ENCODE results near the gene CBY3. TPM values are rescaled to one million over a fixed set of nuclear protein-coding genes. Genes with fewer than 3 reads are reported as not detected.

Gene CBY3
- polyA plus RNA-seq, 3 donors: 0.99 to 1.8 (median 1.0) TPM

Other genes starting within 250 kb of the CBY3 start
- 10 to 100 TPM; 75.9 to 97.1 (median 80.0) TPM for gene RUFY1, start 130.5 kb downstream of the CBY3 start, polyA plus RNA-seq (ENCODE audit: insufficient read length in 3 of 3)
- 1,000 to 10,000 TPM in 2 of 3 donors, 100 to 1,000 TPM in 1; 988 to 1,833 (median 1,566) TPM for gene HNRNPH1, start 57.4 kb downstream of the CBY3 start, polyA plus RNA-seq (ENCODE audit: insufficient read length in 3 of 3)
- 100 to 1,000 TPM; 495 to 588 (median 505) TPM for gene CANX, start 17.9 kb upstream of the CBY3 start, polyA plus RNA-seq (ENCODE audit: insufficient read length in 3 of 3)
- 10 to 100 TPM; 41.0 to 51.1 (median 41.6) TPM for gene MAML1, start 51.8 kb upstream of the CBY3 start, polyA plus RNA-seq (ENCODE audit: insufficient read length in 3 of 3)
- 1 to 10 TPM; 3.9 to 6.7 (median 4.1) TPM for gene LTC4S, start 113.0 kb upstream of the CBY3 start, polyA plus RNA-seq (ENCODE audit: insufficient read length in 3 of 3)
- 100 to 1,000 TPM; 178 to 185 (median 183) TPM for gene MGAT4B, start 125.8 kb upstream of the CBY3 start, polyA plus RNA-seq (ENCODE audit: insufficient read length in 3 of 3)
- gene SQSTM1, start 139.9 kb upstream of the CBY3 start, polyA plus RNA-seq (ENCODE audit: insufficient read length in 3 of 3): 100 to 1,000 TPM; 109 to 121 (median 112) TPM
- 10 to 100 TPM; 30.4 to 53.8 (median 50.4) TPM for gene MRNIP, start 177.8 kb upstream of the CBY3 start, polyA plus RNA-seq (ENCODE audit: insufficient read length in 3 of 3)
- gene TBC1D9B, start 226.9 kb upstream of the CBY3 start, polyA plus RNA-seq (ENCODE audit: insufficient read length in 3 of 3): 100 to 1,000 TPM; 109 to 117 (median 111) TPM

Data from renal pelvis (tissue), 3 donors.